ENCODE measurements around the gene SFTPA1.
"Not testable (repeated sequence)": the region's sequence is repeated elsewhere in the genome, so short reads cannot be mapped to it uniquely, and the experiment has no call there.

DNA sequence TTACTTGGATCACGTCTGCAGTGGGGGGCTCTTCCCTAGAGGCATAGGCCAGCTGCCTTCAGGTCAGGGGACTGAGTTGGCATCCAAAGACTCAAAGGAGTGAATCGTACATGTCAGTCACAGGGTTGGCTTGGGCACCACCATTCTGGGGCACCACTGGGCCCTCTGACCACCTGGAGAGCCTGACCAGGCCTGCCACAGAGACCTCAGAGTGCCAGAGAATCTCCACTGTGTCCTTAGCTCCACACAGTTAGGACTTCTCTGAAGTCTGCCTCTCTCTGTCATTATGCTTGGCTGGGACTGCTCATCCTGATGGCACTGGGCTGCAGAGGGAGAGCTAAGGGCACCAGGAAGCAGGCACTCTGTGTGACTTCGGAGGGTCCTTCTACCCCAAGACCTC, 16.2 kb upstream of the SFTPA1 start:
- TF ChIP-seq, protein P1, sequence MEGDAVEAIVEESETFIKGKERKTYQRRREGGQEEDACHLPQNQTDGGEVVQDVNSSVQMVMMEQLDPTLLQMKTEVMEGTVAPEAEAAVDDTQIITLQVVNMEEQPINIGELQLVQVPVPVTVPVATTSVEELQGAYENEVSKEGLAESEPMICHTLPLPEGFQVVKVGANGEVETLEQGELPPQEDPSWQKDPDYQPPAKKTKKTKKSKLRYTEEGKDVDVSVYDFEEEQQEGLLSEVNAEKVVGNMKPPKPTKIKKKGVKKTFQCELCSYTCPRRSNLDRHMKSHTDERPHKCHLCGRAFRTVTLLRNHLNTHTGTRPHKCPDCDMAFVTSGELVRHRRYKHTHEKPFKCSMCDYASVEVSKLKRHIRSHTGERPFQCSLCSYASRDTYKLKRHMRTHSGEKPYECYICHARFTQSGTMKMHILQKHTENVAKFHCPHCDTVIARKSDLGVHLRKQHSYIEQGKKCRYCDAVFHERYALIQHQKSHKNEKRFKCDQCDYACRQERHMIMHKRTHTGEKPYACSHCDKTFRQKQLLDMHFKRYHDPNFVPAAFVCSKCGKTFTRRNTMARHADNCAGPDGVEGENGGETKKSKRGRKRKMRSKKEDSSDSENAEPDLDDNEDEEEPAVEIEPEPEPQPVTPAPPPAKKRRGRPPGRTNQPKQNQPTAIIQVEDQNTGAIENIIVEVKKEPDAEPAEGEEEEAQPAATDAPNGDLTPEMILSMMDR (IDR thresholded peaks at IDR 0.05; ENCODE audit: insufficient read depth, low read depth, low read length) = not testable (repeated sequence)
- TF ChIP-seq EZH2 (IDR thresholded peaks at IDR 0.05; ENCODE audit: insufficient read depth, low read length) = not testable (repeated sequence)

Measured in astrocyte (in vitro differentiated cells and primary cell).